Neural cell (in vitro differentiated cells): ENCODE data around the gene GPC5. TPM values are rescaled to one million over a fixed set of nuclear protein-coding genes. Genes with fewer than 3 reads are reported as not detected.

ENCODE experiments used
- H2AFZ ChIP-seq: fragments of 200-600, 300-800 bp; sonication (generic), shearing (Covaris generic); 2 replicates; pipeline ENCODE4 v1.6.0; 2014; ENCODE audit warnings: low read depth, mild to moderate bottlenecking, antibody characterized with exemption, low read length, moderate library complexity
- H3F3A ChIP-seq: fragments of 200-600 bp; shearing (Covaris generic); 2 replicates; pipeline ENCODE4 v1.6.1; 2016; ENCODE audit warnings: mild to moderate bottlenecking, moderate library complexity, mixed read lengths, antibody characterized with exemption, low read length; ENCODE audit not compliant: insufficient read depth, poor library complexity, severe bottlenecking
- H3K27ac ChIP-seq: fragments of 200-600, 300-800 bp; sonication (generic), shearing (Covaris generic); 2 replicates; pipeline ENCODE4 v1.5.1; 2014; ENCODE audit warnings: mild to moderate bottlenecking, low read length, moderate library complexity
- H3K27me3 ChIP-seq: fragments of 300-800, 200-600 bp; sonication (generic), shearing (Covaris generic); 2 replicates; pipeline ENCODE4 v1.6.0; 2014; ENCODE audit warnings: mild to moderate bottlenecking, low read depth, low read length, moderate library complexity; ENCODE audit not compliant: insufficient read depth
- H3K36me3 ChIP-seq: fragments of 300-800, 200-600 bp; sonication (generic), shearing (Covaris generic); 2 replicates; pipeline ENCODE4 v1.5.1; 2014; ENCODE audit warnings: mild to moderate bottlenecking, antibody characterized with exemption, low read length, moderate library complexity; ENCODE audit not compliant: insufficient read depth
- H3K4me2 ChIP-seq: fragments of 300-800, 200-600 bp; sonication (generic), shearing (Covaris generic); 2 replicates; pipeline ENCODE4 v1.6.0; 2014; ENCODE audit warnings: mild to moderate bottlenecking, low read length
- H3K4me3 ChIP-seq: fragments of 300-800, 200-600 bp; sonication (generic), shearing (Covaris generic); 2 replicates; pipeline ENCODE4 v1.5.1; 2014; ENCODE audit warnings: mild to moderate bottlenecking, low read length, moderate library complexity
- H3K79me2 ChIP-seq: fragments of 200-600 bp; shearing (Covaris generic); replicated peaks from 2 replicates; pipeline ENCODE4 v1.6.0; 2014; ENCODE audit warnings: mild to moderate bottlenecking, low read length, moderate library complexity; ENCODE audit not compliant: insufficient read depth
- H3K9ac ChIP-seq: fragments of 300-800, 200-600 bp; sonication (generic), shearing (Covaris generic); 2 replicates; pipeline ENCODE4 v1.6.1; 2016; ENCODE audit warnings: mild to moderate bottlenecking, low read length, mixed read lengths
- H3K9me2 ChIP-seq: fragments of 200-600 bp; shearing (Covaris generic); 2 replicates; pipeline ENCODE4 v1.6.1; 2016; ENCODE audit warnings: mild to moderate bottlenecking, low read length, mixed read lengths; ENCODE audit not compliant: insufficient read depth
- H3K9me3 ChIP-seq: fragments of 200-600, 300-800 bp; sonication (generic), shearing (Covaris generic); 2 replicates; pipeline ENCODE4 v1.6.1; 2016; ENCODE audit warnings: mild to moderate bottlenecking, mixed run types, low read length, moderate library complexity, mixed read lengths
- H4K20me1 ChIP-seq: fragments of 200-600 bp; shearing (Covaris generic); 2 replicates; pipeline ENCODE4 v1.6.1; 2016; ENCODE audit warnings: mild to moderate bottlenecking, mixed run types; ENCODE audit not compliant: insufficient read depth
- EP300 ChIP-seq: fragments of 450-650 bp; conservative IDR thresholded peaks from 2 replicates; pipeline ENCODE4 v1.6.1; 2014; ENCODE audit warnings: antibody characterized with exemption, mild to moderate bottlenecking, moderate library complexity; ENCODE audit not compliant: poor library complexity, severe bottlenecking
- EZH2 ChIP-seq: fragments of 200-600, 300-800 bp; shearing (Covaris generic), sonication (generic); IDR thresholded peaks from 2 replicates; pipeline ENCODE4 v1.6.1; 2014; ENCODE audit warnings: antibody characterized with exemption, low read length, borderline replicate concordance, mild to moderate bottlenecking; ENCODE audit not compliant: insufficient read depth, poor library complexity, severe bottlenecking
- MXI1 ChIP-seq: fragments of 450-650 bp; conservative IDR thresholded peaks from 2 replicates; pipeline ENCODE4 v1.6.1; 2014; ENCODE audit warnings: antibody characterized with exemption, mild to moderate bottlenecking; ENCODE audit not compliant: poor library complexity, severe bottlenecking
- POLR2AphosphoS5 ChIP-seq: IDR thresholded peaks from 2 replicates; pipeline ENCODE4 v1.6.1; 2012
- RAD21 ChIP-seq: fragments of 450-650 bp; conservative IDR thresholded peaks from 2 replicates; pipeline ENCODE4 v1.6.1; 2014; ENCODE audit warnings: antibody characterized with exemption, mild to moderate bottlenecking, moderate library complexity
- SMC3 ChIP-seq: fragments of 450-650 bp; conservative IDR thresholded peaks from 2 replicates; pipeline ENCODE4 v1.6.1; 2014; ENCODE audit warnings: antibody characterized with exemption, mild to moderate bottlenecking, moderate library complexity; ENCODE audit not compliant: poor library complexity
- TAF1 ChIP-seq: IDR thresholded peaks from 2 replicates; pipeline ENCODE4 v1.6.1; 2012; ENCODE audit warnings: low read depth
- polyA plus RNA-seq: library from polyadenylated mRNA; depleted of rRNA; stranded (reverse); fragments of >200 nt; gene quantifications from 2 replicates; pipeline ENCODE4 v1.2.3, GENCODE V29; 2014
- TF ChIP-seq, protein P1 (sequence below): IDR thresholded peaks from 2 replicates; pipeline ENCODE4 v1.6.1; 2012; ENCODE audit warnings: borderline replicate concordance
- TF ChIP-seq, protein P2 (sequence below): fragments of 450-650 bp; IDR thresholded peaks from 2 replicates; pipeline ENCODE4 v1.5.1; 2014; ENCODE audit warnings: antibody characterized with exemption, mild to moderate bottlenecking, moderate library complexity; ENCODE audit not compliant: poor library complexity, severe bottlenecking

GPC5 gene
- polyA plus RNA-seq, 1 donor from 2014 or later = 5.0 TPM

DNA sequence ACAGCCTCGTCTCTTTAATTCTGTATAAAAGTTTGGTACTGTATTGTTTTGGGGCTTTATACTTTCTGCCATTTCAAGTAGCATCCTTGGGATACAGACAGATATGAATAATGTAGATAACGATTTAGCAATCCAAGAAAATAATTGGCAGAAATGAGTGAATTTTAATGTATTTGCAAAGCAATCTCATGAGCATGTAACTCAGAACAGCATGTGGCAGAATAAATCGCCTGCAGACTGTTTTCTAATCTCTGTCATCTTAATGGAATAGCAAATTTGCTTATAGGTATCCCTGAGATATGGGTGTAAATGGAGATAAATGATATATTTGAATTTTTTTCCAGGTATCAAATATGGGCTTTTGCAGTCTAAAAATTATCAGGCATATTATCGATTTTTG lies 166.0 kb downstream of the GPC5 start:
- Histone ChIP-seq H3K27ac (no peak overlapping the region), H4K20me1 (no peaks in the 10 kb centered on the region), H3F3A (no peaks in the 10 kb centered on the region), H3K4me3 (no peak overlapping the region), H2AFZ (no peak overlapping the region), H3K9ac (no peak overlapping the region), H3K79me2 (no peaks in the 10 kb centered on the region), H3K9me2 (no peaks in the 10 kb centered on the region), H3K4me2 (no peak overlapping the region), H3K9me3 (no peaks in the 10 kb centered on the region), H3K27me3 (no peaks in the 10 kb centered on the region), H3K36me3 (no peaks in the 10 kb centered on the region)
- TF ChIP-seq MXI1 (no peak), POLR2AphosphoS5 (no peak), RAD21 (no peak), EZH2 (no peak), SMC3 (no peak), TAF1 (no peak)
- TF ChIP-seq, protein P1, sequence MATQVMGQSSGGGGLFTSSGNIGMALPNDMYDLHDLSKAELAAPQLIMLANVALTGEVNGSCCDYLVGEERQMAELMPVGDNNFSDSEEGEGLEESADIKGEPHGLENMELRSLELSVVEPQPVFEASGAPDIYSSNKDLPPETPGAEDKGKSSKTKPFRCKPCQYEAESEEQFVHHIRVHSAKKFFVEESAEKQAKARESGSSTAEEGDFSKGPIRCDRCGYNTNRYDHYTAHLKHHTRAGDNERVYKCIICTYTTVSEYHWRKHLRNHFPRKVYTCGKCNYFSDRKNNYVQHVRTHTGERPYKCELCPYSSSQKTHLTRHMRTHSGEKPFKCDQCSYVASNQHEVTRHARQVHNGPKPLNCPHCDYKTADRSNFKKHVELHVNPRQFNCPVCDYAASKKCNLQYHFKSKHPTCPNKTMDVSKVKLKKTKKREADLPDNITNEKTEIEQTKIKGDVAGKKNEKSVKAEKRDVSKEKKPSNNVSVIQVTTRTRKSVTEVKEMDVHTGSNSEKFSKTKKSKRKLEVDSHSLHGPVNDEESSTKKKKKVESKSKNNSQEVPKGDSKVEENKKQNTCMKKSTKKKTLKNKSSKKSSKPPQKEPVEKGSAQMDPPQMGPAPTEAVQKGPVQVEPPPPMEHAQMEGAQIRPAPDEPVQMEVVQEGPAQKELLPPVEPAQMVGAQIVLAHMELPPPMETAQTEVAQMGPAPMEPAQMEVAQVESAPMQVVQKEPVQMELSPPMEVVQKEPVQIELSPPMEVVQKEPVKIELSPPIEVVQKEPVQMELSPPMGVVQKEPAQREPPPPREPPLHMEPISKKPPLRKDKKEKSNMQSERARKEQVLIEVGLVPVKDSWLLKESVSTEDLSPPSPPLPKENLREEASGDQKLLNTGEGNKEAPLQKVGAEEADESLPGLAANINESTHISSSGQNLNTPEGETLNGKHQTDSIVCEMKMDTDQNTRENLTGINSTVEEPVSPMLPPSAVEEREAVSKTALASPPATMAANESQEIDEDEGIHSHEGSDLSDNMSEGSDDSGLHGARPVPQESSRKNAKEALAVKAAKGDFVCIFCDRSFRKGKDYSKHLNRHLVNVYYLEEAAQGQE = no peak

DNA sequence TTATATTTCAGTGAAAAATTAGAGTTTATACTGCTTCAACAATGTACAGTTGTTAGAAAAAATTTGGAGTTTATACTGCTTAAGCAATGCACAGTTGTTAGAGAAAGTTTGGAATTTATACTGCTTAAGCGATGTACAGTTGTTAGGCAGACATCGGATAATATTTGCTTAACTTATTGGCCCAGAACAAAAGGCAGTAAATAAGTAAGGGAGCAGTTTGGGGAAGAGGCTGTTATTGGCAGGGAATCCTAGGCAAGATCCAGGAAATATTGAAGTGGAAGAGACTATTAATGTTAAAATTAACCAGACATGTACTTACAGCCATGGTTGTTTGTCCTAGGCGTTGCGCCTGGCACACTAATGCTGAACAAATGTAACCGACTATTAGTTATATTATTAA lies 166.9 kb downstream of the GPC5 start:
- Histone ChIP-seq H3K27ac (no peak overlapping the region), H3K9me3 (no peaks in the 10 kb centered on the region), H3K4me3 (no peak overlapping the region), H3K36me3 (no peaks in the 10 kb centered on the region), H2AFZ (no peak overlapping the region), H3K4me2 (no peak overlapping the region), H4K20me1 (no peaks in the 10 kb centered on the region), H3K9me2 (no peaks in the 10 kb centered on the region), H3K27me3 (no peaks in the 10 kb centered on the region), H3K79me2 (no peaks in the 10 kb centered on the region), H3K9ac (no peak overlapping the region), H3F3A (no peaks in the 10 kb centered on the region)
- TF ChIP-seq EZH2 = no peak
- no peak for TF ChIP-seq POLR2AphosphoS5
- TF ChIP-seq RAD21 = no peak
- TF ChIP-seq, protein P1 = no peak
- TF ChIP-seq, protein P2, sequence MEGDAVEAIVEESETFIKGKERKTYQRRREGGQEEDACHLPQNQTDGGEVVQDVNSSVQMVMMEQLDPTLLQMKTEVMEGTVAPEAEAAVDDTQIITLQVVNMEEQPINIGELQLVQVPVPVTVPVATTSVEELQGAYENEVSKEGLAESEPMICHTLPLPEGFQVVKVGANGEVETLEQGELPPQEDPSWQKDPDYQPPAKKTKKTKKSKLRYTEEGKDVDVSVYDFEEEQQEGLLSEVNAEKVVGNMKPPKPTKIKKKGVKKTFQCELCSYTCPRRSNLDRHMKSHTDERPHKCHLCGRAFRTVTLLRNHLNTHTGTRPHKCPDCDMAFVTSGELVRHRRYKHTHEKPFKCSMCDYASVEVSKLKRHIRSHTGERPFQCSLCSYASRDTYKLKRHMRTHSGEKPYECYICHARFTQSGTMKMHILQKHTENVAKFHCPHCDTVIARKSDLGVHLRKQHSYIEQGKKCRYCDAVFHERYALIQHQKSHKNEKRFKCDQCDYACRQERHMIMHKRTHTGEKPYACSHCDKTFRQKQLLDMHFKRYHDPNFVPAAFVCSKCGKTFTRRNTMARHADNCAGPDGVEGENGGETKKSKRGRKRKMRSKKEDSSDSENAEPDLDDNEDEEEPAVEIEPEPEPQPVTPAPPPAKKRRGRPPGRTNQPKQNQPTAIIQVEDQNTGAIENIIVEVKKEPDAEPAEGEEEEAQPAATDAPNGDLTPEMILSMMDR = no peak
- no peak for TF ChIP-seq MXI1
- TF ChIP-seq TAF1 = no peak
- no peak for TF ChIP-seq SMC3
- no peak for TF ChIP-seq EP300
